ENCODE results near the gene ZIM2.

- TF ChIP-seq CTCF (IDR thresholded peaks at IDR 0.05), result no peak
- TF ChIP-seq ZFX (IDR thresholded peaks at IDR 0.05; ENCODE audit: borderline replicate concordance), result no peak
These were observed 642 bp upstream of the ZIM2 start for GRCh38 chr19:56841193-56841543.

All from 22Rv1 (cell line).